Measurements from ENCODE around the gene AGBL1.

Gene AGBL1

GRCh38 chr15:86623236-86623635 lies 543.6 kb downstream of the AGBL1 start:
- peaks cover 8% of the 10 kb centered on the region for H3K4me1 ChIP-seq (ENCODE audit: insufficient read depth, poor library complexity, severe bottlenecking)
- H3K36me3 ChIP-seq (ENCODE audit: low read depth): no peaks in the 10 kb centered on the region
- H3K4me3 ChIP-seq (ENCODE audit: severe bottlenecking): no peak overlapping the region
- no peak overlapping the region for H3K27ac ChIP-seq (ENCODE audit: poor library complexity, severe bottlenecking)
- DNase-seq (ENCODE audit: low spot score) (no peak), ATAC-seq (ENCODE audit: low read depth) (no peak)
- H3K9me3 ChIP-seq (ENCODE audit: severe bottlenecking): no peaks in the 10 kb centered on the region
- TF ChIP-seq, protein P1, sequence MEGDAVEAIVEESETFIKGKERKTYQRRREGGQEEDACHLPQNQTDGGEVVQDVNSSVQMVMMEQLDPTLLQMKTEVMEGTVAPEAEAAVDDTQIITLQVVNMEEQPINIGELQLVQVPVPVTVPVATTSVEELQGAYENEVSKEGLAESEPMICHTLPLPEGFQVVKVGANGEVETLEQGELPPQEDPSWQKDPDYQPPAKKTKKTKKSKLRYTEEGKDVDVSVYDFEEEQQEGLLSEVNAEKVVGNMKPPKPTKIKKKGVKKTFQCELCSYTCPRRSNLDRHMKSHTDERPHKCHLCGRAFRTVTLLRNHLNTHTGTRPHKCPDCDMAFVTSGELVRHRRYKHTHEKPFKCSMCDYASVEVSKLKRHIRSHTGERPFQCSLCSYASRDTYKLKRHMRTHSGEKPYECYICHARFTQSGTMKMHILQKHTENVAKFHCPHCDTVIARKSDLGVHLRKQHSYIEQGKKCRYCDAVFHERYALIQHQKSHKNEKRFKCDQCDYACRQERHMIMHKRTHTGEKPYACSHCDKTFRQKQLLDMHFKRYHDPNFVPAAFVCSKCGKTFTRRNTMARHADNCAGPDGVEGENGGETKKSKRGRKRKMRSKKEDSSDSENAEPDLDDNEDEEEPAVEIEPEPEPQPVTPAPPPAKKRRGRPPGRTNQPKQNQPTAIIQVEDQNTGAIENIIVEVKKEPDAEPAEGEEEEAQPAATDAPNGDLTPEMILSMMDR (IDR thresholded peaks at IDR 0.05; ENCODE audit: poor library complexity, severe bottlenecking): no peak
- H3K27me3 ChIP-seq (ENCODE audit: insufficient read depth, poor library complexity, severe bottlenecking): no peaks in the 10 kb centered on the region

DNA sequence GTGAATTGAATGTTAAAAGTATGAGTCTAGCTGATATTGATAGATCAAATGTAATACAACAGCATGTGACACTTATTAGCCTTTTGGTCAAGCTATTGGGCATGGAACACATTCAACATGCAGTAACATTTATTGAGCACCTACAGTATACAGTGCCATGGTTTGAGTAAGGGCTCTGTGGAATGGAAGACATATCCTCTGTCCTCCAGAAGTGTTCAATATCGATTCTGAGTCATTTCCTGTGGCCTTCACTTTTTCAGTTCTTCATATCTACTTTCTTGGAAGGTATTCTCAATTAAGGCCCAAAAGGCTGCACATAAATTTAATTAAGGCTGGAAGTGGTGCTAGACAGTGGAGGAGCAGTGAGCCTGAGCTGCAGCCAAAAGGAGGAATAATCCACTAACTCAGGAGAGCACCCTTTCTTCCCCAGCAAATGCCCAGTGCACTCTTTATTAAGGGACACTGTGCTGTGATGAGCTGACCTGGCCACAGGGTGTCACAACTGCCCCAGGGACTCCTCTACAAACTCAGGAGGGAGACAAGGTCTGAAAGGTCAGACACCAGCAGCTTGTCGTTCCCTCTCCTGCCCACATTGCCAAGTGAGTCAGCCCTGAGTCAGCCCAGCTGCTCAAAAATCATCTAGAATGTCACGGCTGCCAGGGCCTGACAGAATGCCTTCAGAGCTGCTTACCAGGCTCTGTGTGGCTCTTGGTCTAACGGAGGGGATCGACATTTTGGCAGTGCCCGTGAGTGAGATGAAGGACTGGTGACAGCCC lies 544.8 kb downstream of the AGBL1 start:
- peak overlapping the region; percentile 10 for H3K27ac ChIP-seq (ENCODE audit: poor library complexity, severe bottlenecking)
- TF ChIP-seq, protein P1 (IDR thresholded peaks at IDR 0.05; ENCODE audit: poor library complexity, severe bottlenecking): peak; percentile 99
- H3K27me3 ChIP-seq (ENCODE audit: insufficient read depth, poor library complexity, severe bottlenecking): no peaks in the 10 kb centered on the region
- DNase-seq (ENCODE audit: low spot score) (peak; percentile 98), ATAC-seq (ENCODE audit: low read depth) (peak; percentile 95)
- no peaks in the 10 kb centered on the region for H3K36me3 ChIP-seq (ENCODE audit: low read depth)
- peaks cover 17% of the 10 kb centered on the region for H3K4me1 ChIP-seq (ENCODE audit: insufficient read depth, poor library complexity, severe bottlenecking)
- H3K9me3 ChIP-seq (ENCODE audit: severe bottlenecking): no peaks in the 10 kb centered on the region
- no peak overlapping the region for H3K4me3 ChIP-seq (ENCODE audit: severe bottlenecking)

DNA sequence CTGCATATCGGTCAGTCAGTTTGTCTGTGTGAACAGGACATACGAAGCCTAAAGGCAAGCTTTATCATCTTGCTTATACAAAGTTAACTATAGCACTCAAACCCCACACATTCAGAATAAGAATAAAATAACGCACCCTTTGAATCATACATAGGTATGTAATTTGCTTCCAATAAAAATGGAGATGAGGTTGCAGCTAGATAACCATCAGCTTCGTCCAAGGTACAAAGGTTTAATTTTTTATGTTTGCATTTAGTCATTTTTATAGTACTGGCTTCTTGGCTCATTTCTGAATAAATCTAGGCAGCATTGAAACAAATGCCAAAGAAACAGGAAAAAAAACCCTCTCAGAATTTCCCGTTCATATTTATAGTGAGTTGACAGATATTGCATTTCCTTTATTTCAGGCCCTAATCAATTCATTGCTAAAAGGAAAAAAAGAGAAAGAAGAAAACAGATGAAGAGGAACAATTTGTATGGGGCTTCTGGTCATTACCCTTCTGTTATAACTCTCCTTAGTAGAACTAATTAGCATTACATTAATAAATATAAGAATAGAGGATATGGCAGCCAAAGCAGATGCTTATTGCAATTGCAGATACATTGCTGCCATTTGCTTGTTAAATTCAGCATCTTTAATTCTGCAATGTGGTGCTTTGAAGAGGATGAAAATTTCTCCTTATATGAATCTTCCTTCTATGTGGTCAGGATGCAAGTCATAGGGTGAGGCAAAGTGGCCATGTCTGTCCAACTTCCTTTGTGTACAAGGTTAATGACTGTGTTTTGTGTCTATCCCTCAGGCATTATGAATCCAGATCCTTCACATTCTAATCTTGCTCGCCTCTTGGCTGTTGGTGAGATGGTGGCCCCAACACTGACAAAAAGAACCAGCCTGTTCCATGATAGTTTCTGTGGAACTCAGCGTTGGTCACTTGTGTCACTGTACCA lies 550.0 kb downstream of the AGBL1 start:
- Histone ChIP-seq H3K9me3 (ENCODE audit: severe bottlenecking) (no peaks in the 10 kb centered on the region), H3K27me3 (ENCODE audit: insufficient read depth, poor library complexity, severe bottlenecking) (no peaks in the 10 kb centered on the region), H3K4me1 (ENCODE audit: insufficient read depth, poor library complexity, severe bottlenecking) (peaks cover 19% of the 10 kb centered on the region), H3K27ac (ENCODE audit: poor library complexity, severe bottlenecking) (peak overlapping the region; percentile 77), H3K36me3 (ENCODE audit: low read depth) (no peaks in the 10 kb centered on the region), H3K4me3 (ENCODE audit: severe bottlenecking) (no peak overlapping the region)
- TF ChIP-seq, protein P1 (IDR thresholded peaks at IDR 0.05; ENCODE audit: poor library complexity, severe bottlenecking): no peak
- DNase-seq (ENCODE audit: low spot score) (no peak), ATAC-seq (ENCODE audit: low read depth) (peak; percentile 66)

- DNase-seq (ENCODE audit: low spot score): no peak
- Histone ChIP-seq H3K27ac (ENCODE audit: poor library complexity, severe bottlenecking) (no peak overlapping the region), H3K4me1 (ENCODE audit: insufficient read depth, poor library complexity, severe bottlenecking) (peaks cover 16% of the 10 kb centered on the region), H3K4me3 (ENCODE audit: severe bottlenecking) (no peak overlapping the region), H3K36me3 (ENCODE audit: low read depth) (no peaks in the 10 kb centered on the region), H3K27me3 (ENCODE audit: insufficient read depth, poor library complexity, severe bottlenecking) (no peaks in the 10 kb centered on the region), H3K9me3 (ENCODE audit: severe bottlenecking) (no peaks in the 10 kb centered on the region)
- TF ChIP-seq, protein P1 (IDR thresholded peaks at IDR 0.05; ENCODE audit: poor library complexity, severe bottlenecking): no peak
- ATAC-seq (ENCODE audit: low read depth): no peak
Observed at GRCh38 chr15:86630946-86631345, 551.3 kb downstream of the AGBL1 start.
